ENCODE results near the gene DHRS9. TPM values are rescaled to one million over a fixed set of nuclear protein-coding genes. Genes with fewer than 3 reads are reported as not detected.
"Not testable (repeated sequence)": the region's sequence is repeated elsewhere in the genome, so short reads cannot be mapped to it uniquely, and the experiment has no call there.

Gene DHRS9
- total RNA-seq, 1 donor = 0.36 TPM

- no peak overlapping the region for H3K4me3 ChIP-seq (ENCODE audit: low read depth, low read length)
- DNase-seq (ENCODE audit: low read depth) = no peak
- no peak for TF ChIP-seq CTCF (IDR thresholded peaks at IDR 0.05; ENCODE audit: insufficient read depth, low read length)
Observed at GRCh38 chr2:169129703-169130243, 60.4 kb downstream of the DHRS9 start.

DNA sequence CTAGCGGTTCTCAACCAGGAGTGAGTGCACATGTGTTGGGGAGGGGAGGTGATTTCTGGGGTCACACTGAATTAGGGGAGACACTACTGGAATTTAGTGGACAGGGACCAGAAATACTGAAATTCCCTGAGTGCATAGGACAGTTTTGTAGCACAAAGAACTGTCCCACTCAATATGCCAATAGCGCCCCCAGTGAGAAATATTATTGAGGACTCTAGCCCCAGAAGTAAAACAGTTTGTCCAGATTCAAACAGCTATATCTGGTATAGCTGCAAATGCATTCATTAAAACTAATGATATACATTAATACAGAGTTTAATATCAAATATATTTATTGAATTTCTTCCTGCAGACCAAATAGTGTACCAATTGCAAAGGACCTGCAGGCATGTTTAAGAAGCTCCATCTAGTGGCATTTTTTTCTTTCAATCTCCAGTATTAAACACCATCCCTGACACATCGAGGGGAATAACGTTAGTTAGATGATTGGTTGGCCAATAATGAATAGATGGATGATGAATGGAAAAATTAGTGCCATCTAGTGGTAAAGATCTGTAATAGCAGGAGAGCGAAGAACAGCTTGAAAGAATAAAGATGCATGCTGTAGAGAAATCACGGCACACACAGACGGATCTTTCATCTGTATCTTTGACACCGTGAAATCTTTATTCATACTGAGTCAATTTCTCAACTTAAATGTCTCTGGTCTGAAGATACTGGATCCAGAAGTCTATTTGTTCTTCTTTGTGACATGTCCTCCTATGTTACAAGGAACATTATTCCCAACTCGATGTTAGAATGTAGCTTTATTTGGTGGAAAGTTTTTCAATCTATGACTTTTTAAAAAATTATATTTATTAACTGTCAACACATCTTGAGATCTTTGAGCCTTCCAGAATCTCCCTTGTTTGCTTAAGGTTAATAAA, 62.5 kb downstream of the DHRS9 start:
- peak; percentile 80 for TF ChIP-seq CTCF (IDR thresholded peaks at IDR 0.05; ENCODE audit: insufficient read depth, low read length)
- DNase-seq (ENCODE audit: low read depth) = peak; percentile 67

GRCh38 chr2:169134272-169134671, 64.9 kb downstream of the DHRS9 start:
- H3K4me3 ChIP-seq (ENCODE audit: low read depth, low read length); DNase-seq (ENCODE audit: low read depth): not testable (repeated sequence)

More for the DNA sequence above, 62.5 kb downstream of the DHRS9 start:
- no peak overlapping the region for H3K4me3 ChIP-seq (ENCODE audit: low read depth, low read length)

GRCh38 chr2:169136428-169136827, 67.1 kb downstream of the DHRS9 start:
- DNase-seq (ENCODE audit: low read depth); H3K4me3 ChIP-seq (ENCODE audit: low read depth, low read length): not testable (repeated sequence)

DNA sequence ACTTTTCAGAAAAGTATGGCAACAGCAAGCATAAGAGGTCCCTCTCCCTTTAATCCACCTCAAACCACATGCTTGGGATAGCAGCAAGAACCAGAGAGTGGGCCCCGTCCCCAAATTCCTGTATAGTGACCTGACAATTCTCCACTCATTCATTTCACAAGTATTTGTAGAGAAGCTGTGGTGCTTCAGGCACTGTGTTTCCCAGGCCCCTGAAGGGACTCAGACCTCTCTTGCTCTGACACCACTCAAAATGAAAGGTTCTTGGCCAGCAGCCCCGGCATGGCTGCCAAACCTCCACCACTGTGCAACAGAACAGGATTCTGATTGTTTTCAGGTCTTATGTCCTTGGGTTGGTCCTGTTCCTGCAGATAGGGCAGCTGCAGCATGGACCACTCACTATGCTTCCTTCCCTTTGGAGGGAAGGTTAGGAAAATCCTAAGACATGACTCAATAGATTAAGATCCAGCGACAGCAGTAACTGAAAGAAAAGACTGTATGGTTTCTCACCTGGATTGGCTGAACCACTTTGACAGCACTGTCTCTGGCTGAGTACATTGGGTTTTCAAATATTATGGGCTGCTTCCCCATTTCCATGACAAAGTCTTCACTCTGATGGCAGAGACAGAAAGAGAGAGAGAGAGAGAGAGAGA, 67.6 kb downstream of the DHRS9 start:
- no peak overlapping the region for H3K4me3 ChIP-seq (ENCODE audit: low read depth, low read length)
- TF ChIP-seq CTCF (IDR thresholded peaks at IDR 0.05; ENCODE audit: insufficient read depth, low read length) = no peak
- DNase-seq (ENCODE audit: low read depth) = no peak

GRCh38 chr2:169137924-169138323, 68.6 kb downstream of the DHRS9 start:
- no peak for DNase-seq (ENCODE audit: low read depth)
- no peak overlapping the region for H3K4me3 ChIP-seq (ENCODE audit: low read depth, low read length)
- no peak for TF ChIP-seq CTCF (IDR thresholded peaks at IDR 0.05; ENCODE audit: insufficient read depth, low read length)

- no peak overlapping the region for H3K4me3 ChIP-seq (ENCODE audit: low read depth, low read length)
- TF ChIP-seq CTCF (IDR thresholded peaks at IDR 0.05; ENCODE audit: insufficient read depth, low read length) = no peak
- DNase-seq (ENCODE audit: low read depth) = no peak
Observed at GRCh38 chr2:169139145-169139544, 69.8 kb downstream of the DHRS9 start.
